ENCODE measurements around the gene SLC22A17. TPM values are rescaled to one million over a fixed set of nuclear protein-coding genes. Genes with fewer than 3 reads are reported as not detected.

The SLC22A17 gene
- total RNA-seq, 3 donors from 2014 or later = 2.3 to 35.5 (median 5.4) TPM

GRCh38 chr14:23376482-23377197 lies 24.0 kb upstream of the SLC22A17 start, which contains the start of gene CMTM5:
Gene CMTM5, plus strand, starts transcription at chr14:23377046. Its CDS starts 206 bp downstream, at chr14:23377252.
- no peak for TF ChIP-seq CTCF (IDR thresholded peaks at IDR 0.05)
- Histone ChIP-seq H3K4me1 (ENCODE audit: low read depth) (no peaks in the 10 kb centered on the region), H3K4me3 (no peak within 1 kb of the TSS), H3K9me3 (no peaks in the 10 kb centered on the region), H3K36me3 (ENCODE audit: low read depth) (no peaks in the 10 kb centered on the region)
- DNase-seq = no peak
- no peak for ATAC-seq
- intact Hi-C loops (cut with DNase I, micrococcal nuclease) = loop anchor here in 1 of 2 donors (5.0 kb wide), 1 partner anchor 49 kb away; no protein-coding TSS in a partner anchor

GRCh38 chr14:23375527-23376251 lies 23.0 kb upstream of the SLC22A17 start:
- Histone ChIP-seq H3K9me3 (no peaks in the 10 kb centered on the region), H3K4me1 (ENCODE audit: low read depth) (no peaks in the 10 kb centered on the region), H3K4me3 (no peak overlapping the region), H3K36me3 (ENCODE audit: low read depth) (no peaks in the 10 kb centered on the region)
- TF ChIP-seq CTCF (IDR thresholded peaks at IDR 0.05) = no peak
- DNase-seq = no peak
- no peak for ATAC-seq
- intact Hi-C loops (cut with DNase I, micrococcal nuclease) = loop anchor here in 1 of 2 donors (5.0 kb wide), 1 partner anchor 48 kb away; no protein-coding TSS in a partner anchor

- H3K9me3 ChIP-seq = no peaks in the 10 kb centered on the region
- TF ChIP-seq CTCF (IDR thresholded peaks at IDR 0.05) = no peak
- DNase-seq (no peak), ATAC-seq (no peak)
- no peaks in the 10 kb centered on the region for H3K4me1 ChIP-seq (ENCODE audit: low read depth)
- intact Hi-C loops (cut with DNase I, micrococcal nuclease) = no loop called here
- no peaks in the 10 kb centered on the region for H3K36me3 ChIP-seq (ENCODE audit: low read depth)
- no peak overlapping the region for H3K4me3 ChIP-seq
These were observed 20.4 kb upstream of the SLC22A17 start for GRCh38 chr14:23373041-23373440.

GRCh38 chr14:23372509-23372908 lies 19.8 kb upstream of the SLC22A17 start, which contains the start of gene IL25:
Gene IL25, plus strand, starts transcription at chr14:23372809.
- no peak for TF ChIP-seq CTCF (IDR thresholded peaks at IDR 0.05)
- H3K4me3 ChIP-seq = no peak within 1 kb of the TSS
- H3K4me1 ChIP-seq (ENCODE audit: low read depth) = no peaks in the 10 kb centered on the region
- intact Hi-C loops (cut with DNase I, micrococcal nuclease) = no loop called here
- no peaks in the 10 kb centered on the region for H3K36me3 ChIP-seq (ENCODE audit: low read depth)
- ATAC-seq (no peak), DNase-seq (no peak)
- H3K9me3 ChIP-seq = no peaks in the 10 kb centered on the region

GRCh38 chr14:23371865-23372264 lies 19.2 kb upstream of the SLC22A17 start:
- no peak for TF ChIP-seq CTCF (IDR thresholded peaks at IDR 0.05)
- intact Hi-C loops (cut with DNase I, micrococcal nuclease) = no loop called here
- ATAC-seq = no peak

More at GRCh38 chr14:23371865-23372264, 19.2 kb upstream of the SLC22A17 start:
- H3K9me3 ChIP-seq = no peaks in the 10 kb centered on the region
- no peaks in the 10 kb centered on the region for H3K4me1 ChIP-seq (ENCODE audit: low read depth)
- no peak for DNase-seq
- H3K36me3 ChIP-seq (ENCODE audit: low read depth) = no peaks in the 10 kb centered on the region
- H3K4me3 ChIP-seq = no peak overlapping the region
